ENCODE results near the gene UBL4B. TPM values are rescaled to one million over a fixed set of nuclear protein-coding genes. Genes with fewer than 3 reads are reported as not detected.

The UBL4B gene
- total RNA-seq, 4 donors from 2014 or later, result 0.48 to 1.8 (median 1.1) TPM; not detected in 1

DNA sequence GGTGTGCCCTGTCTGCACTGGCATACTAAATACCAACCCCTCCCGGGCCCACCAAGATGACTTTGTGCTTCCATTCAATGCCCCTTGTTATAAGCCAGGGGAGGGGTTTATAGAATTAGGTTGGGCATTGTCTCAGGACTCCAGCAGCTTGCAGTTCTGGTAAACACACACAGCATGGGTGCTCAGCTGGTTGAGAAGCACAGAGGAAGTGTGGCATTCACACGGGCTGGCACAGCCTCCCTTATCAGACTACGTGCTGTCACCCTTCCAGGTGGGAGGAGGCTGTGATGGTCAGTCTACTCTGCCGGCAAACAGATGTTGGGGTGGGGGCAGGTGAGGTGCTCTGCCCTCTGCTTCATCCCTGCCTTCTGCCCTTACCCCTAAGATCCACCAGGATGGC is 23.0 kb downstream of the UBL4B start:
- no peak for DNase-seq (ENCODE audit: low spot score in 2 of 2)
- Histone ChIP-seq H3K4me1 (peaks cover 4% of the 10 kb centered on the region), H3K36me3 (no peaks in the 10 kb centered on the region), H3K27me3 (peaks cover 50% of the 10 kb centered on the region), H3K9me3 (no peaks in the 10 kb centered on the region), H3K4me3 (no peak overlapping the region), H3K27ac (no peak overlapping the region)
- TF ChIP-seq POLR2A (IDR thresholded peaks at IDR 0.05), result no peak
- TF ChIP-seq POLR2AphosphoS5 (IDR thresholded peaks at IDR 0.05), result no peak
- no peak for TF ChIP-seq EP300 (IDR thresholded peaks at IDR 0.05)
- TF ChIP-seq, protein P1, sequence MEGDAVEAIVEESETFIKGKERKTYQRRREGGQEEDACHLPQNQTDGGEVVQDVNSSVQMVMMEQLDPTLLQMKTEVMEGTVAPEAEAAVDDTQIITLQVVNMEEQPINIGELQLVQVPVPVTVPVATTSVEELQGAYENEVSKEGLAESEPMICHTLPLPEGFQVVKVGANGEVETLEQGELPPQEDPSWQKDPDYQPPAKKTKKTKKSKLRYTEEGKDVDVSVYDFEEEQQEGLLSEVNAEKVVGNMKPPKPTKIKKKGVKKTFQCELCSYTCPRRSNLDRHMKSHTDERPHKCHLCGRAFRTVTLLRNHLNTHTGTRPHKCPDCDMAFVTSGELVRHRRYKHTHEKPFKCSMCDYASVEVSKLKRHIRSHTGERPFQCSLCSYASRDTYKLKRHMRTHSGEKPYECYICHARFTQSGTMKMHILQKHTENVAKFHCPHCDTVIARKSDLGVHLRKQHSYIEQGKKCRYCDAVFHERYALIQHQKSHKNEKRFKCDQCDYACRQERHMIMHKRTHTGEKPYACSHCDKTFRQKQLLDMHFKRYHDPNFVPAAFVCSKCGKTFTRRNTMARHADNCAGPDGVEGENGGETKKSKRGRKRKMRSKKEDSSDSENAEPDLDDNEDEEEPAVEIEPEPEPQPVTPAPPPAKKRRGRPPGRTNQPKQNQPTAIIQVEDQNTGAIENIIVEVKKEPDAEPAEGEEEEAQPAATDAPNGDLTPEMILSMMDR (IDR thresholded peaks at IDR 0.05), result no peak
- 42% methylated on average over 4 of the region's 4 CpGs for WGBS

DNA sequence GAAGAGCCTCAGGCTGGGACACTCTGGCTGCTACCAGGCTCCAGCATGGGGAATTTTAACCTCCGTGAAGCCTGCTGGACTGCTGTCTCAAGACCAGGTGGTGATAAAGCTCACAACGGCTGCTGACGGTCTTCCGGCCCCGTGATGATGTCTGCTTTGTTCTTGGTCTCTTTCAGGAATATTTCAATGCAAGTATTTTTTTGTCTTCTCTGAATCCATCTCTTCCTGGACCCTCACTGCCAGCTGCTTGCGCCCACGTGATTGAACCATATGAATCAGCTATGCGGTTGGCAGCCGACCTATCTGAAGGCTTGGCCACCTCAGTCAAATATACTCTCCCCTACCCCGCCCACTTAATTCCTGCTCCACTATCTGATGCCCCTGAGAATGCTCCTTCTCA is 23.4 kb downstream of the UBL4B start:
- Histone ChIP-seq H3K27me3 (peaks cover 50% of the 10 kb centered on the region), H3K4me3 (no peak overlapping the region), H3K27ac (no peak overlapping the region), H3K9me3 (no peaks in the 10 kb centered on the region), H3K4me1 (no peaks in the 10 kb centered on the region), H3K36me3 (no peaks in the 10 kb centered on the region)
- TF ChIP-seq, protein P1 (IDR thresholded peaks at IDR 0.05), result no peak
- TF ChIP-seq POLR2AphosphoS5 (IDR thresholded peaks at IDR 0.05) (no peak), EP300 (IDR thresholded peaks at IDR 0.05) (no peak), POLR2A (IDR thresholded peaks at IDR 0.05) (no peak)
- DNase-seq (ENCODE audit: low spot score in 2 of 2), result no peak
- WGBS, result 63% methylated on average over 10 of the region's 10 CpGs

DNA sequence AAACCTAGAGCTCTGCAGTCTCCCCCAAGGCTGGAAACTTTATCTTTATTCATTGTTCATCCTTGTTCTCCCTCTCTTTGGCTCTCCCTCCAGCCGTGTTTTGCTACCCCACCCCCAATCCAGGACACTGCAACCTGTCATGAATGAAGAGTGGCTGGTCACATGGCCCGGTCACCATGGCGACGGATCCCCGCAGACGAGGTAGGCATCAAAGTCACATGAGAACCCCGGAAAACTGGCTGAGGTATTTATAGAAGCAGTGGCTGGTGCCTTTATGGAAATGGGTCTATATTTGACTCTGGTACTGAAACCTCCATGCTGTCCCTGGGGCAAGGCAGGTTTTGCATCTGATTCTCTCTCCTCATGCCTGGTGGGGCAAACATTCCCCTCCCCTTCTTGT is 24.7 kb downstream of the UBL4B start:
- Histone ChIP-seq H3K27ac (no peak overlapping the region), H3K4me1 (no peaks in the 10 kb centered on the region), H3K4me3 (no peak overlapping the region), H3K27me3 (peaks cover 53% of the 10 kb centered on the region), H3K9me3 (no peaks in the 10 kb centered on the region), H3K36me3 (no peaks in the 10 kb centered on the region)
- TF ChIP-seq EP300 (IDR thresholded peaks at IDR 0.05) (no peak), POLR2AphosphoS5 (IDR thresholded peaks at IDR 0.05) (no peak), POLR2A (IDR thresholded peaks at IDR 0.05) (no peak)
- TF ChIP-seq, protein P1 (IDR thresholded peaks at IDR 0.05), result no peak
- WGBS, result 7% methylated on average over 7 of the region's 7 CpGs
- DNase-seq (ENCODE audit: low spot score in 2 of 2), result no peak

DNA sequence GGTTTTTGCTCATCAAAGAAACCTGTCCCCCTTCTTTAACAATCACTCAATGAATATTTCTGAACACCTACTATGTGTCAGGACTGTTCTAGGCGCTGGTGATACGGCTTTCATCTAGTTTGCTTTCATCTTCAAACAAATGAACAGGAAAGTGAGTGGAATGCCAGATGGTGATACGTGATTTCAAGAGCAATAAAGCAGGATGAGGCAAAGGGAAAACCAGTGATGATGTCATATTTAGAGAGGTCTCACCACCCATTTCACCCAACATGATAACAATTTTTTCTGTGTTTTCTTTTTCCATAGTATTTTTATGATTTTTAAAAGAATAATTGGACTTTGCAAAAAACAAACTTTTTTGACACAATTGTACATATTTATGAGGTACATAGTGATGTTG is 26.7 kb downstream of the UBL4B start:
- Histone ChIP-seq H3K4me1 (no peaks in the 10 kb centered on the region), H3K36me3 (no peaks in the 10 kb centered on the region), H3K27ac (no peak overlapping the region), H3K4me3 (no peak overlapping the region), H3K9me3 (no peaks in the 10 kb centered on the region), H3K27me3 (peaks cover 69% of the 10 kb centered on the region)
- TF ChIP-seq POLR2A (IDR thresholded peaks at IDR 0.05) (no peak), POLR2AphosphoS5 (IDR thresholded peaks at IDR 0.05) (no peak), EP300 (IDR thresholded peaks at IDR 0.05) (no peak)
- TF ChIP-seq, protein P1 (IDR thresholded peaks at IDR 0.05), result no peak
- DNase-seq (ENCODE audit: low spot score in 2 of 2), result no peak
- whole genome bisulfite sequencing, result 61% methylated on average over 3 of the region's 3 CpGs

DNA sequence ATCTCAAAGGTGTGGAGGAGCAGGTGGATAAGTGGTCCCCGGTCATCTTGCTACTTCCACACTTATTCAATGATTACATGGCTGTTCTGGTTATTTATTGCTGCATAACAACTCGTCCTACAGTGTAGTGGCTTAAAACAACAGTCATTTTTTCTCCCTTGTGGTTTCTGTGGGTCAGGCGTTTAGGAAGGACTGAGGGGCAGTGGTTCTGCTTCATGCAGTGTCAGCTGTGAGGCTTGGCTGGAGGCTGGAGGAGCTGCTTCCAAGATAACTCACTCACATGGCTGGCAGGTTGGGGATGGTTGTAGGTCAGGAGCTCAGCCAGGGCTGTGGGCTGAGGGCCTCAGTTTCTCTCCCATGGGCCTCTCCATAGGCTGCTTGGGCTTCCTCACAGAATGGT is 32.1 kb downstream of the UBL4B start:
- DNase-seq (ENCODE audit: low spot score in 2 of 2), result peak in 1 of 2 donors; percentile 24
- no peak for TF ChIP-seq POLR2AphosphoS5 (IDR thresholded peaks at IDR 0.05)
- no peak for TF ChIP-seq POLR2A (IDR thresholded peaks at IDR 0.05)
- TF ChIP-seq EP300 (IDR thresholded peaks at IDR 0.05), result no peak
- TF ChIP-seq, protein P1 (IDR thresholded peaks at IDR 0.05), result no peak
- Histone ChIP-seq H3K27ac (no peak overlapping the region), H3K36me3 (no peaks in the 10 kb centered on the region), H3K4me1 (no peaks in the 10 kb centered on the region), H3K9me3 (no peaks in the 10 kb centered on the region), H3K4me3 (no peak overlapping the region), H3K27me3 (peaks cover 85% of the 10 kb centered on the region)
- WGBS, result 64% methylated on average over 3 of the region's 3 CpGs

Measured in suprapubic skin (tissue), 4 donors.